Stimulated activated CD8-positive, alpha-beta memory T cell treated with anti-CD3 and anti-CD28 coated beads, Interleukin-15, amount 100 ng/mL, for 4 hours (primary cell): ENCODE results near the gene ANGPTL5.
"Not testable (repeated sequence)": the region's sequence is repeated elsewhere in the genome, so short reads cannot be mapped to it uniquely, and the experiment has no call there.

Experiments used
- DNase-seq, 2 donors: peaks; one replicate each; pipeline ENCODE4 v3.0.0-alpha.2; 2020; ENCODE audit warnings: low read depth in 2 of 2

ANGPTL5 gene

GRCh38 chr11:101916422-101916821, at the start of gene ANGPTL5:
Gene ANGPTL5, minus strand, starts transcription at chr11:101916522. Its CDS starts 8,613 bp downstream, at chr11:101907909.
- no peak for DNase-seq

GRCh38 chr11:101964200-101964599, 47.9 kb upstream of the ANGPTL5 start:
- not testable (repeated sequence) for DNase-seq

- no peak for DNase-seq
Observed at GRCh38 chr11:101960231-101960630, 43.9 kb upstream of the ANGPTL5 start.

GRCh38 chr11:101955701-101956100, 39.4 kb upstream of the ANGPTL5 start:
- no peak for DNase-seq

- no peak for DNase-seq
Observed at GRCh38 chr11:101955278-101955677, 39.0 kb upstream of the ANGPTL5 start.

GRCh38 chr11:101949680-101950220, 33.4 kb upstream of the ANGPTL5 start:
- DNase-seq = no peak

- no peak for DNase-seq
Observed at GRCh38 chr11:101945448-101945847, 29.1 kb upstream of the ANGPTL5 start.

- no peak for DNase-seq
Observed at GRCh38 chr11:101944923-101945322, 28.6 kb upstream of the ANGPTL5 start.

GRCh38 chr11:101940901-101941520, 24.7 kb upstream of the ANGPTL5 start:
- no peak for DNase-seq

GRCh38 chr11:101931692-101932091, 15.4 kb upstream of the ANGPTL5 start:
- DNase-seq = no peak

GRCh38 chr11:101929294-101929915, 13.1 kb upstream of the ANGPTL5 start:
- no peak for DNase-seq

GRCh38 chr11:101923554-101923953, 7.2 kb upstream of the ANGPTL5 start:
- DNase-seq = no peak

GRCh38 chr11:101920992-101921391, 4.7 kb upstream of the ANGPTL5 start:
- no peak for DNase-seq

GRCh38 chr11:101917226-101917625, 904 bp upstream of the ANGPTL5 start:
- DNase-seq = no peak

GRCh38 chr11:101915791-101916291, 481 bp downstream of the ANGPTL5 start:
- no peak for DNase-seq

GRCh38 chr11:101914738-101915426, 1.4 kb downstream of the ANGPTL5 start, which contains the start of gene CEP126:
Gene CEP126, plus strand, starts transcription at chr11:101915010. Its CDS starts 275 bp downstream, at chr11:101915285.
- DNase-seq = peak; percentile 81 to 82

- no peak for DNase-seq
Observed at GRCh38 chr11:101914341-101914737, 2.0 kb downstream of the ANGPTL5 start.

- no peak for DNase-seq
Observed at GRCh38 chr11:101913656-101914055, 2.7 kb downstream of the ANGPTL5 start.

GRCh38 chr11:101912823-101913284, 3.5 kb downstream of the ANGPTL5 start:
- no peak for DNase-seq

GRCh38 chr11:101909087-101909486, 7.2 kb downstream of the ANGPTL5 start:
- no peak for DNase-seq

- no peak for DNase-seq
Observed at GRCh38 chr11:101907815-101908214, 8.5 kb downstream of the ANGPTL5 start.

- DNase-seq = no peak
Observed at GRCh38 chr11:101894505-101894904, 21.8 kb downstream of the ANGPTL5 start.
